Activated naive CD4-positive, alpha-beta T cell treated with anti-CD3 and anti-CD28 coated beads, Interleukin-2, amount 10 ng/mL, durations not matched to agents 5 hours and 36 hours (primary cell): ENCODE measurements around the gene PSAP. TPM values are rescaled to one million over a fixed set of nuclear protein-coding genes. Genes with fewer than 3 reads are reported as not detected.

ENCODE experiments used
- microRNA-seq: library from miRNA; unstranded; fragments of <30 nt; microRNA quantifications from one replicate; pipeline ENCODE4 v1.2.0, GENCODE V29; 2022; ENCODE audit warnings: borderline microRNAs expressed, borderline replicate concordance
- total RNA-seq, 2 experiments: library from RNA; stranded (reverse); gene quantifications; one replicate each; pipeline ENCODE4 v1.2.3, GENCODE V29; 2021

PSAP gene
- 100 to 1,000 TPM; 157 to 166 TPM for total RNA-seq

DNA sequence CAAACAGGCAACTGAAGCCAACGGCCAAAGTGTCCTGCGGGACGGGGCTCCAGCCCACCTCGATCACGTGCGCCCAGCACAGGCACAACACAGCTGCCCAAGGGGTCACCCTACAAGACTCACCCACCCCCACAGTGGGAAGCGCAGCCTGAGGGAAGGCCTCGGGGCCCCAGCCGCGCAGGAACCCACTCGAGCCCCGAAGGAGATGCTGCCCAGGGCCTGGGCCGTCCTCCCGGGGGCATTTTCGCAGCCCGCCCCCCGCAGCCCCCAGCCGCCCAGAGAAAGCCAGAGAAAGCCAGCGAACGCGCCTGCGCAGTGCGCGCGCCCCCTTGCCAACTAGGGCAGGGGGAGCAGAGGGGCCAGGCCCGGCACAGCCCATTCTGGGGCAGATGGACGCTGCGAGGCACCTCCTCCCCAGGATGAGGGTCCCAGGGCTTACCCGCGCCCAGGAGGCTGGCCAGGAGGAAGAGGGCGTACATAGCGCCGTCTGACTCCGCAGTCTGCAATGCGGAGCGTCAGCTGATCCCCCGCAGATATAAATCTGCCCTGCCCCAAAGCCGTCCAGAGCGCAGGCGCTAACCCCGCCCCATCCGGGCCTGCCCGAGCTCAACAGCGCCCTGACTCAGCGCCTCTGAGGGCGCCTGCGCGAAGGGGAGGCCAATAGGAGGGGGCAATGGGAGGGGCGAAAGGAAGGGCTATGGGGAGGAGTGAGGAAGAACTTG lies at the start of gene PSAP:
Gene PSAP, minus strand, starts transcription at position 509 of the 722 bp plus-strand sequence. Its CDS starts 30 bp downstream, at position 479.

DNA sequence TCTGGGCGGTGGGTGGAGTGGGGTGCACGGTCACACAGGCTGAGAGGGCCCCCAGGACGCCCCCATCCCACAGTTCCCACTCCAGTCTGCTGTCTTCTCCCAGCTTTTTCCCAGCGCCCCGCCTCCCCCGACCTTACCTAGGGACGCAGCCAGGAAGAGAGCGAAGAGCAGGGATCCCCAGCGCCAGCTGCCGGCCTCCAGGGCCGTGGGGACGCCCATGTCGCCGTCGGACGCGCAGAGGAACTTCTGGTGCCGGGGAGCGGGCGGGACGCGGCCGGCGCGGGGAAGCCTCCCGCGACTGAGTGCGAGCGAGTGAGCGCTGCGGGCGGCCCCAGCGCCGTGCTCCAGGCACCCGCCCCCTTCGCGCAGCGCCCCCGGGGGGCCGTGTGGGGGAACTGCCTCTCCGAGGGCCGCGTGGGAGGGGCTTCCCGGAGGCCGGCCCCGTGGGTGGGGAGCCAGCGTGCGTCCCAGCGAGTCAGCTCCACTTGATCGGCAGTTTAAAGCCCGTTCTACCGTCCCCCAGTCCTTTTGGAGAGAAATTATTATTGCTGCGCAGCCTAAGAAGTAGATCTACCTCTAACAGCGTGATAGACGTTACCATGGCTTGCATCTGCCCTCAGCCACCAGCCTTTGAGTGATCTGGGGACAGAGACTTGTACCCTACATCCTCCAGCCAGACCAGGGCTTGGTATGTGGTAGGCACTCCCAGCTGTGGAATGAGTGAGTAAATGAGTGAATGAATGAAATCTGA lies 77.7 kb downstream of the PSAP start, which contains the start of gene VSIR:
Gene VSIR, minus strand, starts transcription at position 300 of the 751 bp plus-strand sequence. Its CDS starts 81 bp downstream, at position 219.

Small RNAs within 50 kb of the gene (microRNA-seq; reads per million reads assigned to microRNA genes)
- gene MIR7152: not detected

Other genes starting within 250 kb of the PSAP start
- under 1 TPM; 0.50 to 0.55 TPM for gene C10orf105, start 131.5 kb downstream of the PSAP start, total RNA-seq
- gene VSIR, start 77.7 kb downstream of the PSAP start, total RNA-seq: 100 to 1,000 TPM; 132 TPM
- under 1 TPM; 0.03 to 0.05 TPM for gene CHST3, start 113.1 kb upstream of the PSAP start, total RNA-seq
- gene SPOCK2, start 237.3 kb upstream of the PSAP start, total RNA-seq: 100 to 1,000 TPM; 396 to 412 TPM